ENCODE data around the gene RFC4. TPM values are rescaled to one million over a fixed set of nuclear protein-coding genes. Genes with fewer than 3 reads are reported as not detected.
"Not testable (repeated sequence)": the region's sequence is repeated elsewhere in the genome, so short reads cannot be mapped to it uniquely, and the experiment has no call there.

RFC4 gene
- total RNA-seq, 1 donor from 2014 or later = 22.1 TPM

GRCh38 chr3:186824430-186825139 is 18.3 kb upstream of the RFC4 start:
- DNase-seq (ENCODE audit: low read depth in 2 of 2) = no peak

GRCh38 chr3:186823386-186823785 is 17.1 kb upstream of the RFC4 start:
- DNase-seq (ENCODE audit: low read depth in 2 of 2) = no peak

GRCh38 chr3:186822388-186822759 is 16.1 kb upstream of the RFC4 start:
- DNase-seq (ENCODE audit: low read depth in 2 of 2) = not testable (repeated sequence)

GRCh38 chr3:186821429-186822387 is 15.4 kb upstream of the RFC4 start:
- peak; percentile 63 for DNase-seq (ENCODE audit: low read depth in 2 of 2)

- no peak for DNase-seq (ENCODE audit: low read depth in 2 of 2)
Measured at GRCh38 chr3:186818956-186819355, 12.7 kb upstream of the RFC4 start.

- no peak for DNase-seq (ENCODE audit: low read depth in 2 of 2)
Measured at GRCh38 chr3:186818516-186818915, 12.2 kb upstream of the RFC4 start.

- DNase-seq (ENCODE audit: low read depth in 2 of 2) = no peak
Measured at GRCh38 chr3:186815435-186815834, 9.2 kb upstream of the RFC4 start.

GRCh38 chr3:186814100-186814499 is 7.8 kb upstream of the RFC4 start:
- no peak for DNase-seq (ENCODE audit: low read depth in 2 of 2)

GRCh38 chr3:186811313-186811712 is 5.0 kb upstream of the RFC4 start:
- not testable (repeated sequence) for DNase-seq (ENCODE audit: low read depth in 2 of 2)

- no peak for DNase-seq (ENCODE audit: low read depth in 2 of 2)
Measured at GRCh38 chr3:186810336-186810996, 4.2 kb upstream of the RFC4 start.

GRCh38 chr3:186807231-186807630 is 949 bp upstream of the RFC4 start:
- peak in 1 of 2 donors; percentile 23 for DNase-seq (ENCODE audit: low read depth in 2 of 2)

GRCh38 chr3:186803447-186803846 is 2.8 kb downstream of the RFC4 start:
- not testable (repeated sequence) for DNase-seq (ENCODE audit: low read depth in 2 of 2)

- DNase-seq (ENCODE audit: low read depth in 2 of 2) = no peak
Measured at GRCh38 chr3:186802701-186803100, 3.6 kb downstream of the RFC4 start.

- DNase-seq (ENCODE audit: low read depth in 2 of 2) = no peak
Measured at GRCh38 chr3:186800285-186800684, 6.0 kb downstream of the RFC4 start.

- peak in 1 of 2 donors; percentile 36 for DNase-seq (ENCODE audit: low read depth in 2 of 2)
Measured at GRCh38 chr3:186798239-186798874, 7.9 kb downstream of the RFC4 start.

- peak in 1 of 2 donors; percentile 25 for DNase-seq (ENCODE audit: low read depth in 2 of 2)
Measured at GRCh38 chr3:186790261-186790981, 15.9 kb downstream of the RFC4 start.

- DNase-seq (ENCODE audit: low read depth in 2 of 2) = no peak
Measured at GRCh38 chr3:186789554-186790260, 16.6 kb downstream of the RFC4 start.

- no peak for DNase-seq (ENCODE audit: low read depth in 2 of 2)
Measured at GRCh38 chr3:186788482-186789370, 17.6 kb downstream of the RFC4 start.

Measured in dermis microvascular lymphatic vessel endothelial cell (primary cell).